ENCODE results near the gene MRPS11.

- no peak for TF ChIP-seq POLR2A (IDR thresholded peaks at IDR 0.05; ENCODE audit: low read length)
- TF ChIP-seq GATA1 (IDR thresholded peaks at IDR 0.05; ENCODE audit: low read depth, low read length), result no peak
Measured at GRCh38 chr15:88477126-88477525, 9.6 kb downstream of the MRPS11 start.
